IMR-90 (cell line): ENCODE data around the gene PELO. TPM values are rescaled to one million over a fixed set of nuclear protein-coding genes. Genes with fewer than 3 reads are reported as not detected.

ENCODE experiments used
- ATAC-seq: fragments of 200-7000 bp; cut with Tn5 transposase; 2 replicates; pipeline ENCODE4 v1.9.1; 2020; ENCODE audit warnings: low read depth, mild to moderate bottlenecking, moderate library complexity
- BruUV-seq: library from RNA; stranded (reverse); fragments of 400-500 nt; replicated peaks from 2 replicates; lab custom pipeline; 2021; lab: Mats Ljungman, UMichigan
- CTCF ChIA-PET: fragments of 300-600 bp; formaldehyde crosslinking; extraction: SDS; loops from one replicate; lab custom pipeline; 2021; ENCODE audit warnings: antibody characterized with exemption; lab: Yijun Ruan, JAX
- POLR2A ChIA-PET: fragments of 300-600 bp; sonication (Branson Sonifier 250); formaldehyde crosslinking; loops from one replicate; lab custom pipeline; 2022; ENCODE audit warnings: antibody characterized with exemption; ENCODE audit not compliant: unreplicated experiment; lab: Charles Lee
- DNase-seq: peaks from one replicate; pipeline ENCODE4 v3.0.0; 2013
- H2AFZ ChIP-seq: replicated peaks from 2 replicates; pipeline ENCODE3; 2013; ENCODE audit warnings: low read length, mild to moderate bottlenecking; ENCODE audit not compliant: poor library complexity
- H2AK5ac ChIP-seq: 2 replicates; pipeline ENCODE4 v1.6.1; 2013; ENCODE audit warnings: low read depth, low read length, inconsistent platforms
- H2AK9ac ChIP-seq: replicated peaks from 2 replicates; pipeline ENCODE3; 2013; ENCODE audit warnings: mild to moderate bottlenecking, low read depth, low read length, moderate library complexity; ENCODE audit not compliant: poor library complexity
- H2BK120ac ChIP-seq: 2 replicates; pipeline ENCODE4 v1.6.1; 2013; ENCODE audit warnings: low read depth, low read length, inconsistent platforms
- H2BK15ac ChIP-seq: 3 replicates; pipeline ENCODE4 v1.6.1; 2013; ENCODE audit warnings: low read depth, low read length, inconsistent platforms
- H2BK20ac ChIP-seq: 2 replicates; pipeline ENCODE4 v1.6.1; 2013; ENCODE audit warnings: low read depth, mild to moderate bottlenecking, inconsistent platforms, low read length, moderate library complexity
- H2BK5ac ChIP-seq: 2 replicates; pipeline ENCODE4 v1.6.1; 2013; ENCODE audit warnings: mild to moderate bottlenecking, low read depth, low read length, inconsistent platforms; ENCODE audit not compliant: poor library complexity, severe bottlenecking
- H3K14ac ChIP-seq: replicated peaks from 2 replicates; pipeline ENCODE4 v1.6.1; 2013; ENCODE audit warnings: low read depth, low read length, inconsistent platforms
- H3K18ac ChIP-seq: 2 replicates; pipeline ENCODE4 v1.6.1; 2013; ENCODE audit warnings: low read depth, low read length, control low read depth
- H3K23ac ChIP-seq: 2 replicates; pipeline ENCODE4 v1.6.1; 2013; ENCODE audit warnings: low read depth, low read length, inconsistent platforms
- H3K27ac ChIP-seq: 2 replicates; pipeline ENCODE4 v1.5.1; 2013; ENCODE audit warnings: mild to moderate bottlenecking, control low read depth, low read length; ENCODE audit not compliant: insufficient read depth
- H3K27me3 ChIP-seq: 2 replicates; pipeline ENCODE4 v1.6.1; 2013; ENCODE audit warnings: low read length; ENCODE audit not compliant: control insufficient read depth, insufficient read depth
- H3K36me3 ChIP-seq: 2 replicates; pipeline ENCODE4 v1.6.1; 2013; ENCODE audit warnings: low read length, mixed read lengths; ENCODE audit not compliant: control insufficient read depth, insufficient read depth
- H3K4ac ChIP-seq: 2 replicates; pipeline ENCODE4 v1.6.1; 2013; ENCODE audit warnings: low read depth, low read length, inconsistent platforms
- H3K4me1 ChIP-seq: 2 replicates; pipeline ENCODE4 v1.6.1; 2013; ENCODE audit warnings: low read length, mixed read lengths; ENCODE audit not compliant: control insufficient read depth, insufficient read depth
- H3K4me2 ChIP-seq: 2 replicates; pipeline ENCODE4 v1.6.1; 2013; ENCODE audit warnings: low read depth, mild to moderate bottlenecking, control low read depth, low read length, moderate library complexity
- H3K4me3 ChIP-seq: 2 replicates; pipeline ENCODE4 v1.5.1; 2013; ENCODE audit warnings: low read depth, mild to moderate bottlenecking, control low read depth, low read length, moderate library complexity; ENCODE audit not compliant: insufficient read depth
- H3K56ac ChIP-seq: 2 replicates; pipeline ENCODE4 v1.6.1; 2013; ENCODE audit warnings: low read length, inconsistent platforms; ENCODE audit not compliant: insufficient read depth; ENCODE audit errors: extremely low read depth
- H3K79me1 ChIP-seq, 2 experiments: 2 replicates each; pipeline ENCODE4 v1.6.1; 2013; ENCODE audit warnings: low read length in 2 of 2, inconsistent platforms in 1 of 2, low read depth in 1 of 2
- H3K9ac ChIP-seq: 2 replicates; pipeline ENCODE4 v1.6.1; 2013; ENCODE audit warnings: low read depth, low read length, control low read depth
- H3K9me1 ChIP-seq: 2 replicates; pipeline ENCODE4 v1.6.1; 2013; ENCODE audit warnings: low read length, inconsistent platforms; ENCODE audit not compliant: insufficient read depth
- H3K9me3 ChIP-seq: 2 replicates; pipeline ENCODE4 v1.6.1; 2013; ENCODE audit warnings: low read length; ENCODE audit not compliant: control insufficient read depth, insufficient read depth
- H4K20me1 ChIP-seq: 2 replicates; pipeline ENCODE4 v1.6.1; 2013; ENCODE audit warnings: low read length, inconsistent platforms; ENCODE audit not compliant: insufficient read depth
- H4K5ac ChIP-seq: 2 replicates; pipeline ENCODE4 v1.6.1; 2013; ENCODE audit warnings: mild to moderate bottlenecking, low read depth, low read length, control low read depth
- H4K8ac ChIP-seq, 2 experiments: 2 replicates each; pipeline ENCODE4 v1.6.1; 2013; ENCODE audit warnings: low read depth in 2 of 2, low read length in 2 of 2, control low read depth in 1 of 2, inconsistent platforms in 1 of 2
- H4K91ac ChIP-seq: 2 replicates; pipeline ENCODE4 v1.6.1; 2013; ENCODE audit warnings: low read depth, low read length, inconsistent platforms; ENCODE audit not compliant: insufficient read depth
- BHLHE40 ChIP-seq: fragments of 150-350 bp; IDR thresholded peaks from 2 replicates; pipeline ENCODE4 v1.6.1; 2016; ENCODE audit warnings: mild to moderate bottlenecking, low read depth, low read length
- CEBPB ChIP-seq: IDR thresholded peaks from 2 replicates; pipeline ENCODE4 v1.6.1; 2012; ENCODE audit warnings: low read depth, low read length, improper control_type of control experiment
- CHD1 ChIP-seq: IDR thresholded peaks from 2 replicates; pipeline ENCODE4 v1.6.1; 2012; ENCODE audit warnings: low read depth, low read length, improper control_type of control experiment
- FOS ChIP-seq: fragments of 150-350 bp; IDR thresholded peaks from 2 replicates; pipeline ENCODE4 v1.6.1; 2016; ENCODE audit warnings: low read depth, low read length
- MAFK ChIP-seq: IDR thresholded peaks from 2 replicates; pipeline ENCODE4 v1.6.1; 2012; ENCODE audit warnings: low read depth, low read length, improper control_type of control experiment
- MAZ ChIP-seq: IDR thresholded peaks from 2 replicates; pipeline ENCODE4 v1.6.1; 2012; ENCODE audit warnings: low read depth, mild to moderate bottlenecking, low read length, improper control_type of control experiment, moderate library complexity, borderline replicate concordance
- MXI1 ChIP-seq: IDR thresholded peaks from 2 replicates; pipeline ENCODE4 v1.6.1; 2012; ENCODE audit warnings: low read depth, mild to moderate bottlenecking, low read length, moderate library complexity, borderline replicate concordance
- NFE2L2 ChIP-seq: fragments of 150-350 bp; IDR thresholded peaks from 2 replicates; pipeline ENCODE4 v1.6.1; 2016; ENCODE audit warnings: low read depth, mild to moderate bottlenecking, low read length
- POLR2A ChIP-seq: IDR thresholded peaks from 2 replicates; pipeline ENCODE4 v1.6.1; 2012; ENCODE audit warnings: mild to moderate bottlenecking, low read depth, low read length
- RAD21 ChIP-seq: IDR thresholded peaks from 2 replicates; pipeline ENCODE4 v1.6.1; 2012; ENCODE audit warnings: low read length, improper control_type of control experiment
- RCOR1 ChIP-seq: IDR thresholded peaks from 2 replicates; pipeline ENCODE4 v1.6.1; 2012; ENCODE audit warnings: mild to moderate bottlenecking, low read length, improper control_type of control experiment; ENCODE audit not compliant: insufficient replicate concordance
- RFX5 ChIP-seq: IDR thresholded peaks from 2 replicates; pipeline ENCODE4 v1.8.0; 2012; ENCODE audit warnings: low read depth, mild to moderate bottlenecking, low read length, moderate library complexity
- SMC3 ChIP-seq: fragments of 150-350 bp; IDR thresholded peaks from 2 replicates; pipeline ENCODE4 v1.6.1; 2016; ENCODE audit warnings: low read depth, mild to moderate bottlenecking, antibody characterized with exemption, low read length, moderate library complexity
- USF2 ChIP-seq: fragments of 150-350 bp; IDR thresholded peaks from 2 replicates; pipeline ENCODE4 v1.6.1; 2017; ENCODE audit warnings: mild to moderate bottlenecking, antibody characterized with exemption, low read length, low read depth
- WGBS, 2 experiments: methylation state at CpG; one replicate each; pipeline versions ENCODE4 v1.1.5 to v1.1.7; 2013; ENCODE audit warnings: missing lambda C conversion rate in 2 of 2; ENCODE audit not compliant: insufficient read length in 1 of 2; ENCODE audit errors: extremely low coverage in 2 of 2; 5-methylcytosine and 5-hydroxymethylcytosine counted together
- dilution Hi-C: fragments of 300-500 bp; cut with HindIII; formaldehyde crosslinking; loops from one replicate; pipeline ENCODE4 v1.14.3; 2018; ENCODE audit warnings: low sequenced_read_pairs; ENCODE audit not compliant: unreplicated experiment
- in situ Hi-C: fragments of 300-500 bp; cut with MboI; formaldehyde crosslinking; loops from 3 replicates; pipeline ENCODE4 v1.14.3; 2019; ENCODE audit warnings: low sequenced_read_pairs, inconsistent platforms, mixed read lengths
- intact Hi-C: fragments of 100-400 bp; cut with micrococcal nuclease; formaldehyde crosslinking; loops from 2 replicates; pipeline ENCODE4 v1.10.0; 2022
- polyA plus RNA-seq, 3 experiments: library from polyadenylated mRNA; depleted of rRNA; stranded (reverse); fragments of >200 nt; gene quantifications; 2 replicates each; pipeline ENCODE4 v1.2.3, GENCODE V29; 2012; ENCODE audit warnings: low replicate concordance in 1 of 3
- total RNA-seq: library from RNA; depleted of rRNA; stranded (reverse); fragments of >200 nt; gene quantifications from 2 replicates; pipeline ENCODE4 v1.2.3, GENCODE V29; 2012
- TF ChIP-seq, protein P1 (sequence below): conservative IDR thresholded peaks from 2 replicates; pipeline ENCODE4 v1.5.1; 2012; ENCODE audit warnings: mild to moderate bottlenecking, low read depth, low read length, improper control_type of control experiment
- TF ChIP-seq, protein P2 (sequence below): fragments of 150-350 bp; IDR thresholded peaks from 2 replicates; pipeline ENCODE4 v1.6.1; 2016; ENCODE audit warnings: low read depth, mild to moderate bottlenecking, low read length, moderate library complexity, borderline replicate concordance

PELO gene
- total and polyA plus RNA-seq, 2 of the 4 experiments (the other 2 are of a cell fraction) = 42.4 to 48.9 TPM

GRCh38 chr5:52757527-52757926 lies 30.2 kb upstream of the PELO start:
- dilution Hi-C loops (no loop called here), in situ Hi-C loops (no loop called here), intact Hi-C loops (no loop called here)
- Histone ChIP-seq H2BK5ac (no peak overlapping the region), H2BK20ac (no peak overlapping the region), H2AK5ac (no peak overlapping the region), H2AK9ac (no peak overlapping the region), H3K4ac (no peak overlapping the region), H3K27ac (no peak overlapping the region), H3K9me1 (0 out of 2 replicates have a peak, but pooled peaks cover 3% of the 10 kb centered on the region), H2AFZ (no peak overlapping the region), H3K56ac (no peak overlapping the region), H3K4me2 (no peak overlapping the region), H3K27me3 (no peaks in the 10 kb centered on the region), H3K4me3 (no peak overlapping the region), H4K8ac (no peak overlapping the region), H3K79me1 (no peaks in the 10 kb centered on the region), H3K9ac (no peak overlapping the region), H2BK120ac (no peak overlapping the region), H3K36me3 (no peaks in the 10 kb centered on the region), H4K20me1 (no peaks in the 10 kb centered on the region), H2BK15ac (no peak overlapping the region), H3K9me3 (no peaks in the 10 kb centered on the region), H3K14ac (no peak overlapping the region), H3K4me1 (peaks cover 2% of the 10 kb centered on the region; the same call in 1 of the 2 replicates), H3K18ac (no peak overlapping the region), H3K23ac (no peak overlapping the region), H4K5ac (no peak overlapping the region), H4K91ac (no peak overlapping the region)
- ATAC-seq (no peak), DNase-seq (no peak)
- CTCF ChIA-PET = interaction anchor here (0.8 to 1.5 kb wide), 2 partner anchors 53 to 158 kb away, joined by 3 read pairs; no protein-coding TSS in a partner anchor
- POLR2A ChIA-PET = no interaction called here
- BruUV-seq = no TSS peak
- TF ChIP-seq, protein P1, sequence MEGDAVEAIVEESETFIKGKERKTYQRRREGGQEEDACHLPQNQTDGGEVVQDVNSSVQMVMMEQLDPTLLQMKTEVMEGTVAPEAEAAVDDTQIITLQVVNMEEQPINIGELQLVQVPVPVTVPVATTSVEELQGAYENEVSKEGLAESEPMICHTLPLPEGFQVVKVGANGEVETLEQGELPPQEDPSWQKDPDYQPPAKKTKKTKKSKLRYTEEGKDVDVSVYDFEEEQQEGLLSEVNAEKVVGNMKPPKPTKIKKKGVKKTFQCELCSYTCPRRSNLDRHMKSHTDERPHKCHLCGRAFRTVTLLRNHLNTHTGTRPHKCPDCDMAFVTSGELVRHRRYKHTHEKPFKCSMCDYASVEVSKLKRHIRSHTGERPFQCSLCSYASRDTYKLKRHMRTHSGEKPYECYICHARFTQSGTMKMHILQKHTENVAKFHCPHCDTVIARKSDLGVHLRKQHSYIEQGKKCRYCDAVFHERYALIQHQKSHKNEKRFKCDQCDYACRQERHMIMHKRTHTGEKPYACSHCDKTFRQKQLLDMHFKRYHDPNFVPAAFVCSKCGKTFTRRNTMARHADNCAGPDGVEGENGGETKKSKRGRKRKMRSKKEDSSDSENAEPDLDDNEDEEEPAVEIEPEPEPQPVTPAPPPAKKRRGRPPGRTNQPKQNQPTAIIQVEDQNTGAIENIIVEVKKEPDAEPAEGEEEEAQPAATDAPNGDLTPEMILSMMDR = no peak
- no peak for TF ChIP-seq NFE2L2
- no peak for TF ChIP-seq MXI1
- no peak for TF ChIP-seq RCOR1
- no peak for TF ChIP-seq CHD1
- no peak for TF ChIP-seq USF2
- no peak for TF ChIP-seq POLR2A
- TF ChIP-seq MAZ = no peak
- TF ChIP-seq BHLHE40 = no peak
- TF ChIP-seq CEBPB = no peak
- no peak for TF ChIP-seq MAFK
- no peak for TF ChIP-seq RFX5
- TF ChIP-seq, protein P2, sequence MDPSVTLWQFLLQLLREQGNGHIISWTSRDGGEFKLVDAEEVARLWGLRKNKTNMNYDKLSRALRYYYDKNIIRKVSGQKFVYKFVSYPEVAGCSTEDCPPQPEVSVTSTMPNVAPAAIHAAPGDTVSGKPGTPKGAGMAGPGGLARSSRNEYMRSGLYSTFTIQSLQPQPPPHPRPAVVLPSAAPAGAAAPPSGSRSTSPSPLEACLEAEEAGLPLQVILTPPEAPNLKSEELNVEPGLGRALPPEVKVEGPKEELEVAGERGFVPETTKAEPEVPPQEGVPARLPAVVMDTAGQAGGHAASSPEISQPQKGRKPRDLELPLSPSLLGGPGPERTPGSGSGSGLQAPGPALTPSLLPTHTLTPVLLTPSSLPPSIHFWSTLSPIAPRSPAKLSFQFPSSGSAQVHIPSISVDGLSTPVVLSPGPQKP = no peak
- no peak for TF ChIP-seq RAD21
- TF ChIP-seq FOS = no peak
- no peak for TF ChIP-seq SMC3
- no CpG with 5 or more reads among the region's 2 CpGs for WGBS, 2 experiments
